T1000 (cell line): ENCODE data around the gene POFUT2.

ENCODE experiments used
- DNase-seq: peaks from one replicate; lab custom pipeline; 2025; ENCODE audit warnings: mixed read lengths; lab: John Stamatoyannopoulos, UW

POFUT2 gene

GRCh38 chr21:45297329-45297728, 9.6 kb upstream of the POFUT2 start:
- DNase-seq: no peak

- no peak for DNase-seq
These were observed 8.9 kb upstream of the POFUT2 start for GRCh38 chr21:45296638-45297037.

DNA sequence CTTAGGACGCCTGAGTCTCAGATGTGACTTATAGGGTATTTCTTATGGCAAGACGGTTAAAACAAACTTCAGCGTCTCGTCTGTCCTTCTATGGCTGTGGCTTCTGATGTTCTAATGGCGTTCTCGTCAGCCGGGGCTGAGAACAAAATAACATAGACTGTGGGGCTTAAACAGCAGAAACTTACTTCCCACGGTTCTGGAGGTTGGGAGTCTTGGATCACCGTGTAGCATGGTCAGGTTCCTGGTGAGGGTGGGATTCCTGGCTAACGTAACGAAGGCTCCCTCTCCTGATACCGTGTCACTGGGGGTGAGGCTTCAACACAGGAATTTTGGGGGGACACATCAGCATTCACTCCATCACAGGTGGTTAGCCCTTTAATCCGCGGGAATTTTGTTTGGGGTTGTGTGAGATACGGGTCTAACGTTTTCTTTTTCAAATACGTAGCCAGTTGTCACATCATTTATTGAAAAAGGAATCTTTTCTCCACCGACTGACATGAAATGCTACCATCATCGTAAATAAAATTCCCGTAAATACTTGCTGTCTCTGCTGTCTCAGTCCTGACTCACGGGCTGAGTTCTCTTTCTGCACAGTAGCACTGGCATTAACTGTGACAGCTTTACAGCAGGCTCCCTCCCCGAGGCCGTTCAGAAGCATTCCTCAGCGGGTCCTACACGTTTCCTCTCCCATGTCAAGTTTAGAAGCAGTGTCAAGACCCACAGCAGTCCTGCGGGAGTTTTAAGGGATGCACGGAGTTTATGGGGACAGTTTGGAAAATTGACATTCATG, 8.1 kb upstream of the POFUT2 start:
- DNase-seq: peak; percentile 16

DNA sequence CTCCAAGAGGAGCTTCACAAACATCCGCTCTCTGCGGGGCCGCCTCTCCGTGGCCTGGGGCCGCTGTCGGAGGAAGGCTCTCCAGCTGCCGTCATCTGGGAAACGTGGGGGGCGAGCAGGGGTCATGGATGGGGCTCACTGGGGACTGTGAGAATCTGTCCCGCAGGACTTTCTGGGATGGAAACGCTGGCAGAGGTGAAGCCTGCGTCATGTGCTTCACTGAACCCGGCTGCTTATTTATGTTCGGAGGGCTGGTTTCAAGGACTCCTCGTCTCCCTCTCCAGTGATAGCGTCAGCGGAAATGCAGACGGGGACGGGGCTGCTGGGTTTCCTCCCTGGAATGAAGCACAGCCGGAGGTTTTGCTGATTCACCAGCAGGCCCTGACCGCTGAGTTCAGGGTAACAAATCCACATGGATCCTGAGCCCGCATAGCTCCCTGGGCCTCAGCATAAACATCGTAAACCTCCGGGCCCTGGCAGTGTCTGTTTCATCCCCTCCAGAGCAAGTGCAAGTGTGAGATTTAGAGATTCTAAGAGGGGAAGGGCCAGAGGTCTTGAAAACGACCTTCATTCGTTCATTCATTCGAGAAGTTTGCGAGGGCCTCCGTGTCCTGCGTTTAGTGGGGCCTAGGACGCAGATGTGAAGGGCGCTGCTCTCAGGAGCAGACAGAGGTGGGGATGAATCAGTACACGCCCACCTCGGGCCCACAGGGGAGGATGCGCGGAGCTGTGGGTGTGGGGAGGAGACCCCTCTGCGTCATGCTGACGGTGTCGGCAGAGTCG, 7.0 kb upstream of the POFUT2 start:
- peak; percentile 82 for DNase-seq

DNA sequence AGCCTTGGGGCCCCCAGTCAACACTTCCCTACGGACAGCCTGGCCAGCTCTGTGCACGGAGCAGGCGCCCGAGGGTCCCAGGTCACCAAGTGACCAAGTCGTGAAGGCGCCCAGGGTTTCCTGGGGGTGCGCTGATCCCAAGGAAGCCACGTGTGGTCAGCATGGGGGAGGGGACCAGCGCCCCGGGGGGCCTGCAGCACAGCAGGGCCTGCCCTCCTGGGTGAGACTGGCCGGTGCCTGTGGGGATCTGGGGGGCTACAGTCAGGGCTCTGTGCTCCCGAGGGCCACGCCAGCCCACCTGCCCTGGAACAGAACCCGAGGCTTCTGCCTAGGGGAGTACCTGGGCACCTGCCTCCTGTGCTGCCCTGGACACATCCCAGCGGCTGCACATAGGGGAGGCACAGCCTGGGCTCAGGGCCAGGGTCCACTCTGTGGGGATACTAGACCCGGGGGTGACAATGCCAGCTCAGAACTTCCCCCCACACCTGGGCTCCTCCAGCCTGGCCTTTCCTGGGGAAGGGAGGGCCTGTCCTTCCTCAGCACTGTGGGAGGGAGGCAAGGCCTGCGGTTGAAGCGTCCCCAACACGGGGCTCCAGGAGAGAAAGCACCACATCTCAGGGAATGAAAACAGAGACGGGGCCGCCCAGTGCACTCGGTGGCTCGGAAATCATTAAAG, 6.2 kb upstream of the POFUT2 start:
- DNase-seq: no peak

DNA sequence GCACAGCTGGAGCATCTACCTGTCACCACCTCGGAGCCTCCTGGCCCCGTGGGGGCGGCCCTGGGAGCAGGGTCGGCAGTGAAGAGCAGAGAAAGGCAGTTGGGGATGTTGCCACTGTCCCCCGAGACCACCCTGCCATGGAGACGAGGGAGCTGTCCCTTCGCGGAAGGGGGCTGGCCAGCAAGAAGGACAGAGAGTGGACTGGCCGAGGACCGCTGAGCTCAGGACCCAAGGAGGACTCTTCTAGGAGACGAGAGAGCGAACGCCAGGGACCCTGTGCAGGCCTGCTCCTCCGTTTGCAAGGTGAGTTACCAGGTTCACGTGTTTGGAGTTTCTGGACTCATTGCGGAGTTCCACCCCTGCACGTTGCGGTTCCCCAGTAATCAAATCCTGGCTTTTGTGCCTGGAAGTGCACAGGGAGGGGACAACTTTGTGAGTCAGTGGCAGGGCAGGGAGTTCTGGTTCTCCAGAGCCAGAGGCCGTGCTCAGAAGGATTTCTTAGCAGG, 5.6 kb upstream of the POFUT2 start:
- no peak for DNase-seq

GRCh38 chr21:45292399-45293219, 4.9 kb upstream of the POFUT2 start:
- peak; percentile 69 for DNase-seq

GRCh38 chr21:45291613-45292398, 4.1 kb upstream of the POFUT2 start:
- DNase-seq: no peak

- peak; percentile 11 for DNase-seq
These were observed 3.4 kb upstream of the POFUT2 start for GRCh38 chr21:45290948-45291612.

- no peak for DNase-seq
These were observed 2.2 kb upstream of the POFUT2 start for GRCh38 chr21:45289655-45290515.

DNA sequence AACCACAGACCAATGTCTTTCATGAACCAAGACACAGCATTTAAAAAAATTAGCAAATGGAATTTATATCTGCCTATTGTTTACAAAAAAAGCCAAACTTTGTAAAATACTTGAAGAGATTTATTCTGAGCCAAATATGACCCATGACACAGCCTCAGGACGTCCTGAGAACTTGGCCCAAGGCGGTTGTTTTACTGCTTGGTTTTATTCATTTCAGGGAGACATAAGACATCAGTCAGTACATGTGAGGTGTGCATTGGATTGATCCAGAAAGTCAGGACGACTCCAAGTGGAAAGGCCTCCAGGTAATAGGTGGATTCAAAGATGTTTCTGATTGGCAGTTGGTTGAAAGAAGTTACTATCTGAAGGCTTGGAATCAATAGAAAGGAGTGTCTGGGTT, 1.4 kb upstream of the POFUT2 start:
- no peak for DNase-seq

DNA sequence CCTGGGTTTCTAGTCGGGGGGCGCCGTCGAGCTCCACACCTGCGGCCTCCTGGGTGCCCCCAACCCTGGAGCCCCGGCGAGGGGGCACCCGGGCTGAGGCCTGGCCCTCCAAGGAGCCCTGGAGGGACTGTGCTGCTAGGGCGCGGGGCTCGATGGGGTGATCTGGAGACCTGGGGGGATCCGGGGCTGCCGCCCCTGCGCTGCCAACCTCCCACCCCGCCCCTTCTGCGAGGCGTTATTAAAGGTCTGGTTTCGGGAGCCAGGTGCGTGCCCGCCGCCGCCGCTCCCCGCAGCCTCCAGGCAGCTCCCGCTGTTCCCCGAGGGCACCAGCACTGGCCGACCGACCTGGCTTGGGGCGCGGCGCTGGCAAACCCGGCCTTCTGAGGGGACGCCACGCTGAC, 746 bp upstream of the POFUT2 start:
- DNase-seq: no peak

DNA sequence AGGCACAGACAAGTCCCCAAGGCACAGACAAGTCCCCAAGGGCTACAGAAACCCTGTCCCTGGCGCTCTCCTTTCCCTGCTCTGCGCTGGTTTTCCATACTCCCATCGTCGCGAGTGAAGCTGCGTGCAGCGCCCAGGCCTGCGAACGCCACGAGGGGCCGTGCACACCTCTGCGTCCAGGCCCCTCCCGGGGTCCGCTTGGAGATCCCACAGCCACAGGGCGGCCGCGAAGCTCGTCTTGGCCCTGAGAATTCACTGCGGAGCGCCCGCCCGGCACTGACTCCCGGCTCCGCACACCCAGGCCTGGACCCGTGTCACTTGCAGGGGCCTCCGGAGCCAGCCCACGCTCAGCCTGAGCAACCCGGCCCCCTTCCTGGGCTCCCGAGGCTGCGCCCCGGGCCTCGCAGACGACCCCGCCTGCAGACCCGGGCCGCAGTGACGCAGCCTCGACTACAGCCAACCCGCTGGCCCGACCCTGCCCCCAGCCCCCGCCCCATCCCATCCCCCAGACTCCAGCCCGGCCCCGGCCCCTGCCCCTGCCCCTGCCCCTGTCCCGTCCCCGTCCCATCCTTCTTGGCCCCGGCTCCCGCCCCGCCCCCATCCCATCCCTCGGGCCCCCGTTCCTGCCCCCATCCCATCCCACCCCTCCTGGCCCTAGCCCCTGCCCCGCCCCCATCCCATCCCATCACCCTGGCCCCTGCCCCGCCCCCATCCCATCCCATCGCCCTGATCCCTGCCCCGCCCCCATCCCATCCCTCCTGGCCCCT, 841 bp downstream of the POFUT2 start:
- DNase-seq: no peak

GRCh38 chr21:45285266-45285931, 2.3 kb downstream of the POFUT2 start:
- no peak for DNase-seq

- no peak for DNase-seq
These were observed 3.3 kb downstream of the POFUT2 start for GRCh38 chr21:45284456-45284741.

DNA sequence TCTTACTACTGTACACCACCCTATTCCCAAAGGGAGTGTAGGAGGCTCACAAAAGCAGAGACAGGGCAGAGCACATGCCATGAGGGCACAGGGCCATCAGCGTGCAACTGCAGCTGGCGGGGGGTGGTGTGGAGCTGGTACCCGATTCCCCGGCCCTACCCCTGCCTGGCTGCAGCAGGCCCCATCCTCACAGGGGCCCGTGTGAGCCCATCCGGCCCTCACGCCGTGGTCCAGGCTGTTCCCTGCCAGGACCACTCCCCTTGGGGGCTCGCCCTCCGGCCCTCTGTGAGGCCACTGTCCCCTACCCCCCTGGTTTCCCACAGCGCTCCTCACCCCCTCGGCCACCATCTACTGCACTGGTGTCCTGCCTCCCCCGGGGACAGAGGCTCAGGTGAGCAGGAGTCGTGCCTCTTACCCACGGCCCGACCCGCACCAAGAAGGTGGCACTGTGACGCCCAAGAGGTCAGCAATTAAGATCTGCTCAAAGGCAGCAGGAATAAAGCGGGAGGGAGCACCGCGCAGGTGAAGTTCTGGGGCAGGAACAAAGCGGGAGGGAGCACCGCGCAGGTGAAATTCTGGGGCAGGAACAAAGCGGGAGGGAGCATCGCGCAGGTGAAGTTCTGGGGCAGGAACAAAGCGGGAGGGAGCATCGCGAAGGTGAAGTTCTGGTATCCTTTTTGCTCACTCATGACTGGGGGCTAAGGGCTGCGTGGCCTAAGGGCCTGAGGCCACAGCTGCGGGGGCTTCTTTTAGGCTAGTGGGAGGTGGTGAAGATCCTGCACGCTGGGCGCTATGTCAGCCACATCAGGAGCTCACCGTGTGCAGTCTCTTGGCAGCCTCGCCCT, 3.9 kb downstream of the POFUT2 start:
- DNase-seq: no peak

GRCh38 chr21:45283035-45283610, 4.6 kb downstream of the POFUT2 start:
- no peak for DNase-seq
